Neural crest cell (in vitro differentiated cells): ENCODE data around the gene CAB39. TPM values are rescaled to one million over a fixed set of nuclear protein-coding genes. Genes with fewer than 3 reads are reported as not detected.

ENCODE experiments used
- DNase-seq: peaks from one replicate; pipeline ENCODE4 v3.0.0; 2021; ENCODE audit warnings: low read depth, mixed read lengths, low spot score
- H3K27ac Mint-ChIP-seq: one replicate; pipeline ENCODE4 v1.8.0; 2021; ENCODE audit warnings: mild to moderate bottlenecking, mixed read lengths; ENCODE audit not compliant: unreplicated experiment
- H3K27me3 Mint-ChIP-seq: 2 replicates; pipeline ENCODE4 v1.8.0; 2021; ENCODE audit warnings: low read depth, mild to moderate bottlenecking, mixed read lengths
- H3K36me3 Mint-ChIP-seq: 2 replicates; pipeline ENCODE4 v1.8.0; 2021; ENCODE audit warnings: low read depth, mild to moderate bottlenecking, mixed read lengths
- H3K4me1 Mint-ChIP-seq: 2 replicates; pipeline ENCODE4 v1.8.0; 2021; ENCODE audit warnings: mixed read lengths
- H3K4me3 Mint-ChIP-seq: one replicate; pipeline ENCODE4 v1.8.0; 2021; ENCODE audit warnings: mild to moderate bottlenecking, mixed read lengths
- H3K9me3 Mint-ChIP-seq: 2 replicates; pipeline ENCODE4 v1.8.0; 2021; ENCODE audit warnings: mixed read lengths
- CTCF ChIP-seq: fragments of 200-600 bp; sonication (generic); conservative IDR thresholded peaks from 2 replicates; pipeline ENCODE4 v1.5.0; 2021; ENCODE audit warnings: antibody characterized with exemption, mild to moderate bottlenecking
- total RNA-seq: library from RNA; stranded (reverse); gene quantifications from 2 replicates; pipeline ENCODE4 v1.2.1, GENCODE V29; 2021

The CAB39 gene
- total RNA-seq, 1 donor from 2014 or later: 40.6 TPM

- H3K9me3 Mint-ChIP-seq: peaks cover 7% of the 10 kb centered on the region
- peaks cover 7% of the 10 kb centered on the region for H3K36me3 Mint-ChIP-seq
- H3K4me1 Mint-ChIP-seq: peaks cover 13% of the 10 kb centered on the region
- no peak overlapping the region for H3K4me3 Mint-ChIP-seq
- no peak overlapping the region for H3K27ac Mint-ChIP-seq
- TF ChIP-seq CTCF: no peak
- H3K27me3 Mint-ChIP-seq: no peaks in the 10 kb centered on the region
- no peak for DNase-seq
Measured at GRCh38 chr2:230751062-230751461, 38.4 kb downstream of the CAB39 start.

GRCh38 chr2:230754200-230754599 lies 41.6 kb downstream of the CAB39 start:
- H3K9me3 Mint-ChIP-seq: peaks cover 7% of the 10 kb centered on the region
- H3K27ac Mint-ChIP-seq: no peak overlapping the region
- no peak for DNase-seq
- no peak overlapping the region for H3K4me3 Mint-ChIP-seq
- no peak for TF ChIP-seq CTCF
- peaks cover 4% of the 10 kb centered on the region for H3K36me3 Mint-ChIP-seq
- no peaks in the 10 kb centered on the region for H3K27me3 Mint-ChIP-seq
- H3K4me1 Mint-ChIP-seq: peaks cover 13% of the 10 kb centered on the region

GRCh38 chr2:230757476-230757875 lies 44.8 kb downstream of the CAB39 start:
- Mint-ChIP-seq H3K4me1 (peaks cover 5% of the 10 kb centered on the region), H3K27ac (no peak overlapping the region), H3K4me3 (no peak overlapping the region), H3K36me3 (peaks cover 7% of the 10 kb centered on the region), H3K9me3 (peaks cover 7% of the 10 kb centered on the region), H3K27me3 (no peaks in the 10 kb centered on the region)
- no peak for DNase-seq
- no peak for TF ChIP-seq CTCF

- no peaks in the 10 kb centered on the region for H3K27me3 Mint-ChIP-seq
- no peaks in the 10 kb centered on the region for H3K4me1 Mint-ChIP-seq
- TF ChIP-seq CTCF: no peak
- peaks cover 2% of the 10 kb centered on the region for H3K9me3 Mint-ChIP-seq
- DNase-seq: no peak
- H3K27ac Mint-ChIP-seq: peak overlapping the region; percentile 64
- H3K4me3 Mint-ChIP-seq: no peak overlapping the region
- peaks cover 9% of the 10 kb centered on the region for H3K36me3 Mint-ChIP-seq
Measured at GRCh38 chr2:230758566-230759480, 46.2 kb downstream of the CAB39 start.

- Mint-ChIP-seq H3K27ac (no peak overlapping the region), H3K36me3 (peaks cover 9% of the 10 kb centered on the region), H3K9me3 (peaks cover 2% of the 10 kb centered on the region), H3K4me1 (no peaks in the 10 kb centered on the region), H3K27me3 (no peaks in the 10 kb centered on the region), H3K4me3 (no peak overlapping the region)
- DNase-seq: no peak
- TF ChIP-seq CTCF: no peak
Measured at GRCh38 chr2:230759481-230760167, 47.0 kb downstream of the CAB39 start.
